Memory B cell (primary cell): ENCODE results near the gene ZNF205.
"Not testable (repeated sequence)": the region's sequence is repeated elsewhere in the genome, so short reads cannot be mapped to it uniquely, and the experiment has no call there.

Experiments used
- ATAC-seq: fragments of 150-1000 bp; cut with Tn5 transposase; 2 replicates; pipeline ENCODE4 v1.10.0; 2021; ENCODE audit warnings: low read depth, mild to moderate bottlenecking, moderate library complexity
- DNase-seq, 2 donors: peaks; one replicate each; pipeline ENCODE4 v3.0.0; 2022; ENCODE audit warnings: low spot score in 2 of 2
- H3K27ac Mint-ChIP-seq: one replicate; pipeline ENCODE4 v1.8.0; 2022; ENCODE audit warnings: mild to moderate bottlenecking, moderate library complexity, mixed read lengths
- H3K27me3 Mint-ChIP-seq: one replicate; pipeline ENCODE4 v1.8.0; 2022; ENCODE audit warnings: mixed read lengths
- H3K36me3 Mint-ChIP-seq: one replicate; pipeline ENCODE4 v1.8.0; 2022; ENCODE audit warnings: mild to moderate bottlenecking, mixed read lengths
- H3K4me1 Mint-ChIP-seq: one replicate; pipeline ENCODE4 v1.8.0; 2022; ENCODE audit warnings: mixed read lengths
- H3K4me3 Mint-ChIP-seq: one replicate; pipeline ENCODE4 v1.8.0; 2022; ENCODE audit warnings: mild to moderate bottlenecking, moderate library complexity, mixed read lengths
- H3K9me3 Mint-ChIP-seq: one replicate; pipeline ENCODE4 v1.8.0; 2022; ENCODE audit warnings: mixed read lengths

The ZNF205 gene

DNA sequence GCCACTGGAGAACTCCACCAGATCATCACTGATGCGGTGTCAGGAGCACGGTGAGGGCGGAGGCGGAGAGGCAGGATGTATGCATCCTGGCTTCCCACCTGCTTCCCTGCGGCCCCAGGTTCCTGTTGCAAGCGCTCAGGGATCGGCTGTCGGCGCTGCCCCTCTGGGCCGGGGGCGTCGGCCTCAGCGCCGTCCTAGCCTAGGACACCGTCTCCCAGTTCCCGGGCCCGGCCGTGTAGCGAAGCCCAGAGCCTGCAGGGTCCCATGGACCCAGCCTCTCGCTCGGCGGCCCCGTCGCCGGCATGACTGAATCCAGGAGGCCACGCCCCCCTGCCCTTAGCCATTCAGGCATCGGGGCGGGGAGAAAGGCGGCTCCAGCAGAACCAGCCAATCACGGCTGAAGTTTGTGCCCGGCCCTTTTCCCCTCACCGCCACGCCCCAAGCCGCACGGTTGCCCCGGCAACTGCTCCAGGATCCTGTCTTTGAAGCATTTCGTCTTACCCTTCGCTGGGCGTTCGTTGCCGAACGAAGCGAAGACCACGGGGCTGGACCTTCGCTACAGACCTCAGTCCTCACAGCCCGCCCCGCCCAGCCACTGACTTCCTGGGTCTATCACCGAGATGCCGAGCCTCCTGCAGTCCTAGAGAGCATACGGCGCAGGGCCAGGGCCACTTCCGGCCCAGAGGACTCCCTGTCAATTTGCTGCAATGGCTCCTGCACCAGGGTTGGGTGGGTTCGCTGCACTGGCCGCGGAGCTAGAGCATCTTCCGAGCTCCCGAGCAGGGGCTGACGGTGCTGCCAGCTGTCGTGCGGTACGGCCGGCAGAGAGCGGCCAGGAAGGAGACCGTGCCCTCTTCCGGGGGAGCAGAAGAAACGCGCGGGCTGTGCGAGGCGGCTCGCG, 11.8 kb downstream of the ZNF205 start:
- no peaks in the 10 kb centered on the region for H3K9me3 Mint-ChIP-seq
- peak; percentile 90 to 92 for DNase-seq
- peak; percentile 89 for ATAC-seq
- peak overlapping the region; percentile 98 for H3K4me3 Mint-ChIP-seq
- H3K36me3 Mint-ChIP-seq, result no peaks in the 10 kb centered on the region
- no peaks in the 10 kb centered on the region for H3K27me3 Mint-ChIP-seq
- peaks cover 17% of the 10 kb centered on the region for H3K4me1 Mint-ChIP-seq
- peak overlapping the region; percentile 93 for H3K27ac Mint-ChIP-seq

DNA sequence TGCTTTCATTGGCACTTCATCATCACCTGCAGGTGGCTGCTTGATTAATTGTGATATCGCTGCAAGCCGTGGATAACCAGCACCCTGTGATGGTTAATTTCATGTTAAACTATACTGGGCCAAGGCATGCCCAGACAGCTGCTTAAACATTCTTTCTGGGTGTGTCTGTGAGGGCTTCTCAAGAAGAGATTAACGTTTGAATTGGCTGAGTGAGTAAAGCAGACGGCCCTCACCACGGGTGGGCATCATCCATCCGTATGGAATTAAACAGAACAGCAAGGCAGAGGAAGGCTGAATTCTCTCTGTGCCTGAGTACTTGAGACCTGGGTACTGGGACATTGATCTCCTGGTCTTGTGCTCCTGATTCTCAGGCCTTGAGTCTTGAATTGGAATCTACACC, 15.4 kb downstream of the ZNF205 start:
- Mint-ChIP-seq H3K36me3 (peaks cover 4% of the 10 kb centered on the region), H3K4me1 (peaks cover 23% of the 10 kb centered on the region), H3K27ac (no peak overlapping the region), H3K9me3 (no peaks in the 10 kb centered on the region), H3K27me3 (no peaks in the 10 kb centered on the region), H3K4me3 (peak overlapping the region; percentile 11)
- ATAC-seq (no peak), DNase-seq (no peak)

DNA sequence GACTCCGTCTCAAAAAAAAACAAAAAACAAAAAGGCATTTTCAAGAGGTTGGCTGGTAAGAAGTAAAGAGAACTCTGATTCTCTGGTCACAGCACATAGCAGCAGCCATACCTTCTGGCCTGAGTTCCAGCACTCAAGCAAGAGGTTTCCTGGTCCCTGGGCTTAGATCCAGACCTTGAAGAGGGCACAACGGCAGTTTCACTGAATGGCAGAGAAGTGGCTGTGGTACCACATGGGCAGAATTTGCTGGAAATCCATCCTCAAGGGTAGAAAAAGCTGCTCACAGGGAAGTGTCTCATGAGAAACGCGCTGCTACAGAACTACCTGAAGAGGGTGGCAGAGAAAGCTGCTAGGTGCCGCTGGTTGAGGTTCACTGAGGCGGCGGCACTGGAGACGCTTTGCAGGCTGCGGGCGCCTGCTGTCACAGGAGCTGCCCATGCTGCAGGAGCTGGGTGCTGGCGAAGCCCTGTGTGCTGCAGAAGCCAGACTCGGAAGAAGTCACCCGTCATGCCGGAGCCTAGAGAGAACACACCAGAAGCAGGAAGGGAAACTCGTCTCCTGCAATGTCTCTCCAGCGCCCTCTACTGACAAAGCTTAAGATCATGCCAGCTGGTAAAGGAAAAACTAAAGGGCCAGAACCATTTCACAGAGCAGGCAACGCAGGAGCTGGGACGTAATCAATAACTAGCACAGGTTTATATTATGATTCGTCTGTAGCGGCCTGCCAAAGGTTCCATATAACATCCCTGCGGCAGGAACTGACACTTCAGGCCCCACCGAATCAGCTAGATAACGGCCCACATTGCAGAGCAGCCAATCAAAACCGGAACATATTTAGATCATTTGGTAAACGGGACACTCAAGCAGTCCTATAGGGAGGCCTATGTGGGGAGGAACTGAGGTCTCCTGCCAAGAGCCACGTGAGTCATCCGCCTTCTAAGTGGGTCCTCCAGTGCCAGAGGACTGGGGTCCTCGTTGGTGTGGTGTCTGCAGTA, 17.0 kb downstream of the ZNF205 start:
- H3K27me3 Mint-ChIP-seq, result no peaks in the 10 kb centered on the region
- DNase-seq (peak; percentile 73 to 84), ATAC-seq (peak; percentile 77)
- peak overlapping the region; percentile 88 for H3K27ac Mint-ChIP-seq
- peaks cover 4% of the 10 kb centered on the region for H3K36me3 Mint-ChIP-seq
- peak overlapping the region; percentile 95 for H3K4me3 Mint-ChIP-seq
- no peaks in the 10 kb centered on the region for H3K9me3 Mint-ChIP-seq
- H3K4me1 Mint-ChIP-seq, result peaks cover 28% of the 10 kb centered on the region

DNA sequence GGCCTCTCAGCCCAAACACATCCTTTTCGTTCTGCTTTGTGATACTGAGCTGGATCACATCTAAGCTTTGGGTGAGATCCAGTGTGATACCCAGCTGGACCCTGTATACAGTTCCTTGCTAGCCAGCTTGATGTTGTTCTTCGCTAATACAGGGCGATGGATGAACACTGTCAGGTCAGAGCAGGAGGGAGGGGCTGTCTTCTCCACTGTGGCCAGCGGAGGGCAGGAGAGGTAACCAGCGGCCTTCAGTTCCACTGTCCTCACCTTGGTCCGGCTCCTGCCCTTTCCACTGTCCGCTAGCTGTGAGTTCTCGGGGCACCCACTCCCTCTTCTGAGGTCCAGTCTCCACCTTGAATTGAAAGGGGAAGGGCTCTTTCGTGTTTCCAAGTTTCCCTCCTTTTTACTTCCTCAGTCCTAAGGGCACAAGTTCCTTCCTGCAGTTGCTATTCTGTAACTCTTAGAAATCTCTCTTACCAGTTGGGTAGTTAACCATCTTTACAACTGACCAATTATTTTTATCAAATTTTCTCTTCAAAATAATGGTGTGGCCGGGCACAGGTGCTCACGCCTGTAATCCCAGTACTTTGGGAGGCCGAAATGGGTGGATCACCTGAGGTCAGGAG, 19.5 kb downstream of the ZNF205 start:
- peaks cover 4% of the 10 kb centered on the region for H3K36me3 Mint-ChIP-seq
- ATAC-seq (no peak), DNase-seq (no peak)
- H3K27ac Mint-ChIP-seq, result no peak overlapping the region
- H3K27me3 Mint-ChIP-seq, result no peaks in the 10 kb centered on the region
- H3K4me3 Mint-ChIP-seq, result no peak overlapping the region
- peaks cover 30% of the 10 kb centered on the region for H3K4me1 Mint-ChIP-seq
- no peaks in the 10 kb centered on the region for H3K9me3 Mint-ChIP-seq

DNA sequence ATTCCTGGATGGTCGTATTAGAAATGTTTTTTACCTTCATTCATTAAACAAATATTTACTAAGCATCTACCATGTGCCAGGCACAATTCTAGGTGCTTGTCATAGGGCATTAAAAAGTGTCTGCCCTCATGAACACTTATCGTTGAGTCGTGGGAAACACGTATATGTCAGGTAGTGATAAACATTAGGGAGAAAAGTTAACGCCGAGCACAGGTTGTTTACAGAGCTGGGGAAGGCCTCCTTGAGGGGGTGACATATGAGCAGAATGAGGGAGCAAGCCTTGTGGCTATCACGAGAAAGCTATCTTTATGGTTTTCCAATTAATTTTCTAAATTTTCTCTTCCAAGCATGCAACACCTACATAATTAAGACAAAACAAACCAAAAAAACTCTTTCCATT, 21.5 kb downstream of the ZNF205 start:
- H3K27me3 Mint-ChIP-seq, result no peaks in the 10 kb centered on the region
- peak overlapping the region; percentile 99 for H3K4me3 Mint-ChIP-seq
- H3K9me3 Mint-ChIP-seq, result no peaks in the 10 kb centered on the region
- H3K36me3 Mint-ChIP-seq, result peaks cover 4% of the 10 kb centered on the region
- ATAC-seq (no peak), DNase-seq (no peak)
- peak overlapping the region; percentile 93 for H3K27ac Mint-ChIP-seq
- peaks cover 20% of the 10 kb centered on the region for H3K4me1 Mint-ChIP-seq

DNA sequence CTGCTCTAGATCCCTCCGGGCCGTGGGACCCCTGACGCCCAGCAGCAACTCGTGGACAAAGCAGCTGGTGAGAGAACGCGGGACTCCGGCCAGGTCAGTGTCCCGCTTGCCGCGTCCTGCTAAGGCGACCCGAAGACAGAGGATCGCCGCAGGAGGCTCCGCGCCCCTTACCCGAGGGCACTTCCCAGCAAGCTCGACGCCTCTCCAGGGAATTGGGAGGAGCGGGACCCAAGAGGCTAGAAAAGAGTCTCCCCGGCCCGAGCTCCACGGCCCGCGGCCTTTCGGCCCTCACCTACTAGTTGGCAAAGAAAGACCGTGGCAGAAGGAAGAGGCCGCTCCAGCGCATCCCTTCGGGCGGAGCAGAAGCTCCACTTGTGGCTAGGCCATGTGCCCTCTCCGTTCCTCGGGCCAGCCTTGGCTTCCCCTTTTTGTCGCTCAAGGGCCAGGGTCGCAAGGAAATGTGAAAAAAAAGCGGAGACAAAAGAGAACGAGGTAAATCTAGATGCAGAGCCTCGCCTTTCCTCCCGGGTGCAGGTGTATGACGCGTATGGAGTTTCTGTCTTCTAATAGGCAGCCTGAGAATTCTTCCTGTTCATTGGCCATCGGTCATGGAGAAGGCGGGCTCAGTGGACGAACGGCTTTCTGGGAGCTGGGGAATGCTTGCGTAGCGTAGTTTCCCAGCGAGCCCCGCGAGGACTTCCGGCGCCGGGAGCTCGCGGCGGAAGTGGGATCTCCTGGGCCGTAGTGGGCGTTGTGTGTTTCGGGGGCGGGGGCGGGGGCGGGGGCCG, 22.1 kb downstream of the ZNF205 start, which contains the start of gene ZNF213:
Gene ZNF213 (plus strand): TSS at position 692 of the 788 bp plus-strand sequence. CDS start 2,252 bp downstream, outside the sequence.
- Mint-ChIP-seq H3K4me3 (peak within 1 kb of the TSS; percentile 99), H3K27me3 (no peaks in the 10 kb centered on the region), H3K9me3 (no peaks in the 10 kb centered on the region), H3K36me3 (peaks cover 7% of the 10 kb centered on the region), H3K27ac (peak within 1 kb of the TSS; percentile 93), H3K4me1 (peaks cover 15% of the 10 kb centered on the region)
- ATAC-seq (peak; percentile 94), DNase-seq (peak; percentile 73 to 88)

DNA sequence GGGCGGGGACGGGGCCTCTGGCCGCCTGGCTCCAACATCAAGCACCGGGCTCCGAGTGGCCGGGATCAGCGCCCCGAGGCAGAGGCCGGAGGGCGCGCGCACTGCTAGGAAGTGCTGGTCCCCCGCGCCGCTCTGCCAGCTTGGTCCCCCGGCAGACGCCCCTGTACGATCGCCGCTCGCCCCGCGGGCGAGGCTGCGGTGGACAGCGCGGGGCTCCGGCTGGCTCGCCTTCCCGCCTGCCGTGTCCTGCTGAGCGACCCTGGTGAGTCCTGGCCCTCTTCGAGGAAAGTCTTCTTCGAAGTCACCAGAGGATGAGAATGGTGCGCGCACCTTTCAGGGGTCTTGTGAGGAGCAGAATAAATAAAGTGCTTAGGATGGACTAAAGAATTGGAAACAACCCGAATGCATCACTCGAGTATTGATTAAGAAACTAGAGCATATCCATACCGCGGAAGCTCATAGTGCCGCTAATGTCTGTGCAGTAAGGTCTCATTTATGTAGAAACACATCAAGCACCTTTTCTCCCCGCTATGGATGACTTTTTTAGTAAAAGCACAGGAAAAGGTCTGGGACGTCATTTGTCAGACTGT, 22.8 kb downstream of the ZNF205 start:
- DNase-seq (no peak), ATAC-seq (no peak)
- Mint-ChIP-seq H3K27ac (peak overlapping the region; percentile 93), H3K27me3 (no peaks in the 10 kb centered on the region), H3K4me1 (peaks cover 11% of the 10 kb centered on the region), H3K9me3 (no peaks in the 10 kb centered on the region), H3K4me3 (peak overlapping the region; percentile 99), H3K36me3 (peaks cover 6% of the 10 kb centered on the region)

DNA sequence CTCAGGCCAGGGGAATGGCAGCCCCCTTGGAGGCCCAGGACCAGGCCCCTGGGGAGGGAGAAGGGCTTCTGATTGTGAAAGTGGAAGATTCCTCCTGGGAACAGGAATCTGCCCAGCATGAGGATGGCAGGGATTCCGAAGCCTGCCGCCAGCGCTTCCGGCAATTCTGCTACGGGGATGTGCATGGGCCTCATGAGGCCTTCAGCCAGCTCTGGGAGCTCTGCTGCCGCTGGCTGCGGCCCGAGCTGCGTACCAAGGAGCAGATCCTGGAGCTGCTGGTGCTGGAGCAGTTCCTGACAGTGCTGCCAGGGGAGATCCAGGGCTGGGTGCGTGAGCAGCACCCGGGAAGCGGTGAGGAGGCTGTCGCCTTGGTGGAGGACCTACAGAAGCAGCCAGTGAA, 24.9 kb downstream of the ZNF205 start:
- H3K27me3 Mint-ChIP-seq, result no peaks in the 10 kb centered on the region
- peaks cover 12% of the 10 kb centered on the region for H3K36me3 Mint-ChIP-seq
- ATAC-seq (no peak), DNase-seq (no peak)
- H3K4me1 Mint-ChIP-seq, result peaks cover 11% of the 10 kb centered on the region
- no peaks in the 10 kb centered on the region for H3K9me3 Mint-ChIP-seq
- H3K4me3 Mint-ChIP-seq, result no peak overlapping the region
- H3K27ac Mint-ChIP-seq, result no peak overlapping the region

DNA sequence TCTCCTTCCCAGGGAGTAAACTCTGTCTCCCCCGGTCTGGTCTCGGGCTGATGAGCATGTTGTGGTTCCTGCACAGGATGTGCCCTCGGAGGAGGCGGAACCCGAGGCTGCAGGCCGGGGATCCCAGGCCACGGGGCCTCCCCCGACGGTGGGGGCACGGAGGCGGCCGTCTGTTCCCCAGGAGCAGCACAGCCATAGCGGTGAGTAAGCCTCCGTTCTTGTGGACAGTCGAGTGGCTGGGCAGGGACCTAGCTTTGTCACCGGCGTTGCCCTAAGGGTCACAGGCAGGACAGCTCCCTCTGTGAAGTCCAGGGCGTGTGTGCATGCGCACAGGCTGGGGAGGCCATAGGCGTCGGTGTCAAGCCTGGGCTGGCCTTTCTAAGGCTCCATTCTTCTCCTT, 26.0 kb downstream of the ZNF205 start:
- Mint-ChIP-seq H3K4me3 (no peak overlapping the region), H3K4me1 (peaks cover 8% of the 10 kb centered on the region), H3K27me3 (no peaks in the 10 kb centered on the region), H3K27ac (no peak overlapping the region), H3K36me3 (peaks cover 16% of the 10 kb centered on the region), H3K9me3 (no peaks in the 10 kb centered on the region)
- no peak for ATAC-seq
- no peak for DNase-seq

DNA sequence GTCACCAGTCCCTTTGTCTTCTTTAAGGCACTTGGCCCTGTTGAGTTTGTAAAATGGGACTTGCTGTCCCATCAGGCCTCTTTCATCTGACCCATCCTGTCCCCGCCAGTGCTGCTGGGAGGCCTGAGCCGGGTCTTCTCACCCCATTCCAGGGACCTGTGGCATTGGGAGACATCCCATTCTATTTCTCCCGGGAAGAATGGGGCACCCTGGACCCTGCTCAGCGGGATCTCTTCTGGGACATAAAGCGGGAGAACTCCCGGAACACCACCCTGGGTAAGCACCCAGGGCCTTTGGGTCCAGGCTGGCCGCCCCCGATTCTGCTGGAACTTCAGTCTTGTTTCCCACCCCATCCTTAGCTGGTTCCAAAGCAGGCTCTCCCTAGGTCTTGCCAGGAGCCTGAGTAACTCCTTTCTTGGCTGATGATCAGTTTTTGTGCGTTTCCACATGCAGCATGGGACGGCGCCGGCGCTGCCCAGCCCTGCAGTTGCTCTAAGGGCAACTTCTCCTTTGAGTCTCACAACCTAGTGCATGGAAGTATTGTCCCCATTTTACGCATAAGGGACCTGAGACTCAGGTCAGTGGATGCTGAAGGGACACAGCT, 26.5 kb downstream of the ZNF205 start:
- no peak overlapping the region for H3K27ac Mint-ChIP-seq
- no peaks in the 10 kb centered on the region for H3K27me3 Mint-ChIP-seq
- no peak overlapping the region for H3K4me3 Mint-ChIP-seq
- ATAC-seq (no peak), DNase-seq (no peak)
- no peaks in the 10 kb centered on the region for H3K9me3 Mint-ChIP-seq
- peaks cover 16% of the 10 kb centered on the region for H3K36me3 Mint-ChIP-seq
- peaks cover 5% of the 10 kb centered on the region for H3K4me1 Mint-ChIP-seq

DNA sequence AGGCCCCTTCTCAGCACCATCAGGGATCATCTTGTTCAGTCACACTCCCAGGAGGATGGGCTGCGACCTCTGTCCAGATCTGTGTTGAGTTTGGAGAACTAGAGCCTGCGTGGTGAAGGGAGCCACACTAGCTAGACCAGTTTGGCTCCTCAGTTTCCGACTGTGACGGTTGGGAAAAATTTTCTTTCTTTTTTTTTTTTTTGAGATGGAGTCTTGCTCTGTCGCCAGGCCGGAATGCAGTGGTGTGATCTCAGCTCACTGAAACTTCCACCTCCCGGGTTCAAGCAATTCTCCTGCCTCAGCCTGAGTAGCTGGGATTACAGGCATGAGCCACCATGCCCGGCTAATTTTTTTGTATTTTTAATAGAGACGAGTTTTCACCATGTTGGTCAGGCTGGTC, 27.2 kb downstream of the ZNF205 start:
- not testable (repeated sequence) for DNase-seq, H3K27me3 Mint-ChIP-seq, H3K27ac Mint-ChIP-seq, H3K9me3 Mint-ChIP-seq, ATAC-seq, H3K4me3 Mint-ChIP-seq, H3K4me1 Mint-ChIP-seq
- peaks cover 16% of the 10 kb centered on the region for H3K36me3 Mint-ChIP-seq

DNA sequence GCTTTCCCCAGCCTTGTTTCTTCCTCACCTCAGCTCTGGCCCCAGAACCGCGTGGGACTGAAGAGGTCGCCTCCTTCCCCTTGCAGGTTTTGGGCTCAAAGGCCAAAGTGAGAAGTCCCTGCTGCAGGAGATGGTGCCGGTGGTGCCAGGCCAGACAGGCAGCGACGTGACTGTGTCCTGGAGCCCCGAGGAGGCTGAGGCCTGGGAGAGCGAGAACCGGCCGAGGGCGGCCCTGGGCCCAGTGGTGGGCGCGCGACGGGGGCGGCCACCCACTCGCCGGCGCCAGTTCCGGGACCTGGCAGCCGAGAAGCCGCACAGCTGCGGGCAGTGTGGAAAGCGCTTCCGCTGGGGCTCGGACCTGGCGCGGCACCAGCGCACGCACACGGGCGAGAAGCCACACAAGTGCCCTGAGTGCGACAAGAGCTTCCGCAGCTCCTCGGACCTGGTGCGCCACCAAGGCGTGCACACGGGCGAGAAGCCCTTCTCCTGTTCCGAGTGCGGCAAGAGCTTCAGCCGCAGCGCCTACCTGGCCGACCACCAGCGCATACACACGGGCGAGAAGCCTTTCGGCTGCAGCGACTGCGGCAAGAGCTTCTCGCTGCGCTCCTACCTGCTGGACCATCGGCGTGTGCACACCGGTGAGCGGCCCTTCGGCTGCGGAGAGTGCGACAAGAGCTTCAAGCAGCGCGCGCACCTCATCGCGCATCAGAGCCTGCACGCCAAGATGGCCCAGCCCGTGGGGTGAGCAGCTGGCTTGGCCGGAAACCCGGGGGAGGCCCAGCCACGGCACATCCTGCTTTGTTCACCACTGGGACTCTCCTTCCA, 28.4 kb downstream of the ZNF205 start:
- H3K4me3 Mint-ChIP-seq, result no peak overlapping the region
- DNase-seq (no peak), ATAC-seq (no peak)
- H3K27me3 Mint-ChIP-seq, result no peaks in the 10 kb centered on the region
- H3K9me3 Mint-ChIP-seq, result no peaks in the 10 kb centered on the region
- peaks cover 16% of the 10 kb centered on the region for H3K36me3 Mint-ChIP-seq
- peaks cover 2% of the 10 kb centered on the region for H3K4me1 Mint-ChIP-seq
- no peak overlapping the region for H3K27ac Mint-ChIP-seq
